ENCODE measurements around the gene RXFP1. TPM values are rescaled to one million over a fixed set of nuclear protein-coding genes. Genes with fewer than 3 reads are reported as not detected.

RXFP1 gene
- total RNA-seq, 4 donors from 2014 or later = 2.1 to 11.3 (median 6.0) TPM

GRCh38 chr4:158671915-158672806, 150.5 kb downstream of the RXFP1 start, which contains the start of gene ETFDH:
Gene ETFDH (plus strand): TSS chr4:158672296. CDS start chr4:158672457, 161 bp downstream.
- Histone ChIP-seq H3K36me3 (no peaks in the 10 kb centered on the region), H3K4me3 (peak within 1 kb of the TSS; percentile 75 to 94), H3K27me3 (no peaks in the 10 kb centered on the region), H3K4me1 (peaks cover 0 to 4% of the 10 kb centered on the region in 2 donors), H3K9me3 (no peaks in the 10 kb centered on the region), H3K27ac (peak within 1 kb of the TSS; percentile 94 to 98)
- peak; percentile 99 for DNase-seq
- intact Hi-C loops (cut with DNase I; ENCODE audit: low total_unique reads) = no loop called here
- TF ChIP-seq POLR2A (IDR thresholded peaks at IDR 0.05) (peak; percentile 90 to 93), CTCF (IDR thresholded peaks at IDR 0.05) (peak; percentile 64 to 84 (median 70))

- Histone ChIP-seq H3K4me3 (no peak overlapping the region), H3K27me3 (no peaks in the 10 kb centered on the region), H3K27ac (no peak overlapping the region), H3K4me1 (peaks cover 0 to 4% of the 10 kb centered on the region in 2 donors), H3K9me3 (no peaks in the 10 kb centered on the region), H3K36me3 (no peaks in the 10 kb centered on the region)
- no peak for DNase-seq
- intact Hi-C loops (cut with DNase I; ENCODE audit: low total_unique reads) = no loop called here
- TF ChIP-seq POLR2A (IDR thresholded peaks at IDR 0.05) = no peak
- TF ChIP-seq CTCF (IDR thresholded peaks at IDR 0.05) = no peak
These were observed 152.0 kb downstream of the RXFP1 start for GRCh38 chr4:158673633-158674032.

DNA sequence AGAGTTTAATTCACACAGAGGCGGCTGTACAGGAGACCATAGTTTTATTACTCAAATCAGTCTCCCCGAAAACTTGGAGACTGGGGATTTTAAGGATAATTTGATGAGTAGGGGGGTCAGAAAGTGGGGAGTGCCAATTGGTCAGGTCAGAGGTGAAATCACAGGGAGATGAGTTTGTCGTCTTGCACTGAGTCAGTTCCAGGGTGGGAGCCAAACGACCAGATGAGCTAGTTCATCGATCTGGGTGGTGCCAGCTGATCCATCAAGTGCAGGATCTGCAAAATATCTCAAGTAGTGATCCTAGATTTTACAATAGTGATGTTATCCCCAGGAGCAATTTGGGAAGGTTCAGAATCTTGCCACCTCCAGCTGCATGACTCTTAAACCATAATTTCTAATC, 154.4 kb downstream of the RXFP1 start:
- H3K9me3 ChIP-seq = no peaks in the 10 kb centered on the region
- no peak overlapping the region for H3K27ac ChIP-seq
- H3K36me3 ChIP-seq = no peaks in the 10 kb centered on the region
- DNase-seq = no peak
- H3K4me3 ChIP-seq = no peak overlapping the region
- H3K4me1 ChIP-seq = no peaks in the 10 kb centered on the region
- intact Hi-C loops (cut with DNase I; ENCODE audit: low total_unique reads) = no loop called here
- no peak for TF ChIP-seq POLR2A (IDR thresholded peaks at IDR 0.05)
- no peak for TF ChIP-seq CTCF (IDR thresholded peaks at IDR 0.05)
- H3K27me3 ChIP-seq = no peaks in the 10 kb centered on the region

GRCh38 chr4:158678767-158679166, 157.1 kb downstream of the RXFP1 start:
- intact Hi-C loops (cut with DNase I; ENCODE audit: low total_unique reads) = no loop called here

More at GRCh38 chr4:158678767-158679166, 157.1 kb downstream of the RXFP1 start:
- H3K27ac ChIP-seq = no peak overlapping the region
- no peaks in the 10 kb centered on the region for H3K4me1 ChIP-seq
- no peaks in the 10 kb centered on the region for H3K36me3 ChIP-seq
- no peaks in the 10 kb centered on the region for H3K9me3 ChIP-seq
- no peak for DNase-seq
- H3K27me3 ChIP-seq = no peaks in the 10 kb centered on the region
- TF ChIP-seq CTCF (IDR thresholded peaks at IDR 0.05) (no peak), POLR2A (IDR thresholded peaks at IDR 0.05) (no peak)
- no peak overlapping the region for H3K4me3 ChIP-seq

Measured in uterus (tissue), 4 donors.